Body of pancreas (tissue), 4 donors: ENCODE data around the gene NEB. TPM values are rescaled to one million over a fixed set of nuclear protein-coding genes. Genes with fewer than 3 reads are reported as not detected.

Experiments used
- ATAC-seq: fragments of 150-250 bp; one replicate; pipeline ENCODE4 v1.9.1; 2016
- DNase-seq, 4 donors: peaks; one replicate each; pipeline ENCODE4 v3.0.0-alpha.2; 2019
- H3K27ac ChIP-seq, 4 donors: fragments of 200-600 bp; sonication (generic); 1 replicate in 3 of 4; 2 replicates in 1 of 4; pipeline versions ENCODE4 v1.5.1 to v1.6.1; 2016 to 2019; ENCODE audit warnings: mild to moderate bottlenecking in 1 of 4, mixed read lengths in 1 of 4, moderate library complexity in 1 of 4
- H3K27me3 ChIP-seq, 2 donors: fragments of 200-600 bp; sonication (generic); one replicate each; pipeline ENCODE4 v1.6.0; 2016; ENCODE audit warnings: mild to moderate bottlenecking in 1 of 2
- H3K36me3 ChIP-seq, 2 donors: fragments of 200-600 bp; sonication (generic); replicated peaks in 1 of 2; 2 replicates each; pipeline ENCODE4 v1.5.1; 2016; ENCODE audit warnings: low read depth in 2 of 2; ENCODE audit not compliant: insufficient read depth in 1 of 2
- H3K4me1 ChIP-seq: fragments of 200-600 bp; sonication (generic); one replicate; pipeline ENCODE4 v1.6.0; 2016
- H3K4me3 ChIP-seq, 2 donors: fragments of 200-600 bp; sonication (generic); 1 replicate in 1 of 2; 2 replicates in 1 of 2; pipeline ENCODE4 v1.5.1; 2016 to 2019
- H3K9me3 ChIP-seq, 3 donors: fragments of 200-600 bp; sonication (generic); 1 replicate in 2 of 3; 2 replicates in 1 of 3; pipeline ENCODE4 v1.5.1; 2016
- POLR2A ChIP-seq, 3 donors: fragments of 450-650 bp; IDR thresholded peaks; one replicate each; pipeline ENCODE4 v1.6.1; 2016; ENCODE audit warnings: antibody characterized with exemption in 3 of 3, mild to moderate bottlenecking in 2 of 3
- WGBS, 2 donors: methylation state at CpG; one replicate each; pipeline ENCODE4 v1.1.5; 2017; 5-methylcytosine and 5-hydroxymethylcytosine counted together
- intact Hi-C: fragments of 100-400 bp; cut with DNase I; formaldehyde crosslinking; loops from one replicate; pipeline ENCODE4 v1.15.1; 2023
- total RNA-seq, 2 donors: library from RNA; depleted of rRNA; stranded (reverse); fragments of >200 nt; gene quantifications; one replicate each; pipeline ENCODE4 v1.1.0, GENCODE V29; 2016
- TF ChIP-seq, protein P1 (sequence below), 7 experiments: fragments of 450-650 bp in 4 of 7; fragments of 200-600 bp in 3 of 7; sonication (generic) in 3 of 7; IDR thresholded peaks; one replicate each; pipeline ENCODE4 v1.5.1; 2016 to 2019; ENCODE audit warnings: antibody characterized with exemption in 7 of 7

NEB gene
- total RNA-seq, 2 donors from 2014 or later = 2.3 to 3.9 TPM

DNA sequence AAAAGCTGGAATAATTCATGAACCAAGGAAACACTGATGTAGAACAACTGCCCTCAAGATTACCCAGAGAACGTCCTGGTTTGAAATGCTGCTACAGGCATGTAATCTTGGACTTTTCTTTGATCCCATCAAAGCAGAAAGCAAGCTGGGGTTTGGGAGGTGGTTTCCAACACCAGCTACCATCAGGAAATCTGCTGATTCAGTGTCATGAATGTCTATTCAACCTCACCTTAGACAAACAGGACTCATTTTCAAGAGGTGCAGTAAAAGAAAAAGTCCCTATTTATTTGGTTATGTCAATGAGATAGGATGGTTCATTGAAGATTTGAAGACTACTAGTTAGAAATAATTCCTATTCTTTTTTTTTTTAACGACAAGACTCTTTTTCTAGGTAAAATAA lies 72.7 kb downstream of the NEB start:
- DNase-seq (no peak), ATAC-seq (no peak)
- TF ChIP-seq, protein P1, sequence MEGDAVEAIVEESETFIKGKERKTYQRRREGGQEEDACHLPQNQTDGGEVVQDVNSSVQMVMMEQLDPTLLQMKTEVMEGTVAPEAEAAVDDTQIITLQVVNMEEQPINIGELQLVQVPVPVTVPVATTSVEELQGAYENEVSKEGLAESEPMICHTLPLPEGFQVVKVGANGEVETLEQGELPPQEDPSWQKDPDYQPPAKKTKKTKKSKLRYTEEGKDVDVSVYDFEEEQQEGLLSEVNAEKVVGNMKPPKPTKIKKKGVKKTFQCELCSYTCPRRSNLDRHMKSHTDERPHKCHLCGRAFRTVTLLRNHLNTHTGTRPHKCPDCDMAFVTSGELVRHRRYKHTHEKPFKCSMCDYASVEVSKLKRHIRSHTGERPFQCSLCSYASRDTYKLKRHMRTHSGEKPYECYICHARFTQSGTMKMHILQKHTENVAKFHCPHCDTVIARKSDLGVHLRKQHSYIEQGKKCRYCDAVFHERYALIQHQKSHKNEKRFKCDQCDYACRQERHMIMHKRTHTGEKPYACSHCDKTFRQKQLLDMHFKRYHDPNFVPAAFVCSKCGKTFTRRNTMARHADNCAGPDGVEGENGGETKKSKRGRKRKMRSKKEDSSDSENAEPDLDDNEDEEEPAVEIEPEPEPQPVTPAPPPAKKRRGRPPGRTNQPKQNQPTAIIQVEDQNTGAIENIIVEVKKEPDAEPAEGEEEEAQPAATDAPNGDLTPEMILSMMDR (IDR thresholded peaks at IDR 0.05) = no peak
- TF ChIP-seq POLR2A (IDR thresholded peaks at IDR 0.05) = no peak
- no peaks in the 10 kb centered on the region for H3K36me3 ChIP-seq
- H3K9me3 ChIP-seq = no peaks in the 10 kb centered on the region
- no peaks in the 10 kb centered on the region for H3K27me3 ChIP-seq
- intact Hi-C loops = no loop called here
- H3K27ac ChIP-seq = no peak overlapping the region
- no peak overlapping the region for H3K4me3 ChIP-seq
- no peaks in the 10 kb centered on the region for H3K4me1 ChIP-seq
- 60 to 65% methylated on average over 2 of the region's 2 CpGs for WGBS, 2 donors

DNA sequence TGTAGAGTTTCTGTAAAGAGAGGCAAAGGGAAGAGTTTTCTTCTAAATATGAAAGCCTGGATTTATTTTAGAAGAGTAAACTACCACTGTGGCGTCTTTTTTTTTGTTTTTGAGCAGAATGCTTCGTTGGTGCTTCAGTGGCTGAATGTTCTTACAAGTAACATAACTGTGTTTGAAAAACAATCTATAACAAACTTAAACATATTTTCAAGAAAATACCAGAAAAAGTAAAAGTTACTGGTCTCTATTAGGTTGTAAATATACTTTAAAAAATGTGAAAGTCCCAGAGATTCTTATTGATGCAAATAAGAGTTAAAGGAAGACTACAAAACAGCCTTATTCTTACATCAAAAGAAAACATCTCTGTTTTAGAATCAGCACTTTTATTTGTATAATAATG lies 76.2 kb downstream of the NEB start:
- no peaks in the 10 kb centered on the region for H3K9me3 ChIP-seq
- ATAC-seq (no peak), DNase-seq (no peak)
- no peaks in the 10 kb centered on the region for H3K36me3 ChIP-seq
- no peaks in the 10 kb centered on the region for H3K27me3 ChIP-seq
- intact Hi-C loops = no loop called here
- TF ChIP-seq, protein P1 (IDR thresholded peaks at IDR 0.05) = no peak
- H3K4me3 ChIP-seq = no peak overlapping the region
- no peaks in the 10 kb centered on the region for H3K4me1 ChIP-seq
- WGBS, 2 donors = 83 to 84% methylated on average over 2 of the region's 2 CpGs
- H3K27ac ChIP-seq = no peak overlapping the region

DNA sequence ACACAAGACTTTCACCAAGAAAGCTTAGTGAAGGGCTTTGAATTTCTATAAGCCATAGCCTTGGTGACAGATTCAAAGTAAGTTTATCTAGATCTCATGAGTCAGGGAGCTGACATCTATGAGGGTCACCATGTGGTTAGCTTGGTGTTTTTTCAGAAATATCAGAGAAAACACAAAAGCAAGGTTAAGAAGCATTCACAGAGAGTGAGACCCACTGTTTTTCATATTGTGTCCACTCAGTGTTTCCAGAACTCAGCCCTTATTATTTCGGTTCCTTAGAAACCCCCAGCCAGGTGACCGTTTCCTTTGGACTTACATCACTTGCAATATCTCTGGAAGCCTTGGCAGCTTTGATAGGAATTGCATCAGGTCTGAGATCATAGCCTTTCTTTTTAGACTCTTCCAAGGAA lies 76.6 kb downstream of the NEB start:
- intact Hi-C loops = no loop called here
- TF ChIP-seq POLR2A (IDR thresholded peaks at IDR 0.05) = no peak
- TF ChIP-seq, protein P1 (IDR thresholded peaks at IDR 0.05) = no peak
- H3K27me3 ChIP-seq = no peaks in the 10 kb centered on the region
- H3K27ac ChIP-seq = no peak overlapping the region
- no peaks in the 10 kb centered on the region for H3K4me1 ChIP-seq
- no peaks in the 10 kb centered on the region for H3K9me3 ChIP-seq
- ATAC-seq (no peak), DNase-seq (no peak)
- H3K4me3 ChIP-seq = no peak overlapping the region
- 81 to 85% methylated on average over 2 of the region's 2 CpGs for WGBS, 2 donors
- H3K36me3 ChIP-seq = no peaks in the 10 kb centered on the region

DNA sequence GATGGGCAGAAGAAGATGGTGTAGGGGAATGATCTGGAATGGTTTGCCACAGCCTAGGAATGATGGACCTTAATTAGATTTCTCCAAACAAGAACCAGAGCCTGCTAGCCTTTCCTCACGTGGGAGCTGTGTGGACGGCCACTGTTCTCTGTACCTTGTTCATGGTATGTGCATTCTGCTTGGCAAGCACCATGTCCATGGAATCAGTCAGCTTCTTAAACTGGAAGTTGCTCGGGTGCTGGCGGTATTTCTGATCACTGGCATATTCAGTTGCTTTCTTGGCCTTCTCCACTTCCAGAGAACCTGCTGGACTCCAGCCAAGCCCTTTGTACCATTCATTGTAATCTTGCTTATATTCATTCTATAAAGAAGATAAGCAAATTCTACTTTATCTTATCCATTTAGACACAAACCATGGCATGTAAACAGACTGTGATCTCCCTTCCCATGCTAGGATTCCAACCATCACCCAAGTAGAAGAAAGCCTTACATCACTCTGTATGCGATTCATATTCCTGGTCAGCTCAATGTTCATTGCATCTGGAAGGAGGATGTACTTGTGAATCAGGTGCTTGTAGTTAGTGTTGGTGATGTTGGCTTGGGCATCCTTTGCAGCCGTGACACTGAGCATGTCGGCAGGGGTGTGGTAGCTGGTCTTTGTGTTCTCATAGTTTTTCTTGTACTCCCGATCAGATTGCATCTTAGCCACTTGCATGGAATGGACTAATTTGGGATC lies 78.4 kb downstream of the NEB start:
- TF ChIP-seq, protein P1 (IDR thresholded peaks at IDR 0.05) = no peak
- TF ChIP-seq POLR2A (IDR thresholded peaks at IDR 0.05) = no peak
- Histone ChIP-seq H3K4me3 (no peak overlapping the region), H3K27me3 (no peaks in the 10 kb centered on the region), H3K4me1 (no peaks in the 10 kb centered on the region), H3K36me3 (no peaks in the 10 kb centered on the region), H3K27ac (no peak overlapping the region), H3K9me3 (no peaks in the 10 kb centered on the region)
- no peak for ATAC-seq
- WGBS, 2 donors = 93 to 94% methylated on average over 8 of the region's 8 CpGs
- DNase-seq = peak in 1 of 4 donors; percentile 11
- intact Hi-C loops = no loop called here

DNA sequence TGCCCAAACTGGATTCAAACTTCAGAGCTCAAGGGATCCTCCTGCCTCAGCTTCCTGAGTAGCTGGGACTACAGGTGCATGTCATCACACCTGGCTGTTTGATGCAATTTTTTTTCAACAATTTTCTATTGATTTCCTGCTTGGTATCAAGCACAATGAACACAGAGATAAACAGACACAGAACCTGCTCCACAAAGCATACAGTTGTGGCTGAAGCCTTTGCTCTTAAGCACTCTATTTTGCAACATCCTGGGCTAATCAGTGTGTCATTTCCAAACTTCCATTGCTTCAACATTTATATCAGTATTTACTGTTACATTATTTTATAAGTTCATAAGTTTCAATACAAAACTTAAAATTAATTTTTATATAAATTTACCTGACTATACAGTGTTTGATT lies 79.4 kb downstream of the NEB start:
- intact Hi-C loops = no loop called here
- no peak for ATAC-seq
- H3K36me3 ChIP-seq = no peaks in the 10 kb centered on the region
- no peak overlapping the region for H3K27ac ChIP-seq
- H3K4me1 ChIP-seq = no peaks in the 10 kb centered on the region
- no peaks in the 10 kb centered on the region for H3K9me3 ChIP-seq
- H3K27me3 ChIP-seq = no peaks in the 10 kb centered on the region
- DNase-seq = no peak
- TF ChIP-seq, protein P1 (IDR thresholded peaks at IDR 0.05) = no peak
- no peak for TF ChIP-seq POLR2A (IDR thresholded peaks at IDR 0.05)
- no peak overlapping the region for H3K4me3 ChIP-seq
